PC-9 (cell line): Measurements from ENCODE around the gene SNTG2. TPM values are rescaled to one million over a fixed set of nuclear protein-coding genes. Genes with fewer than 3 reads are reported as not detected.

Source experiments
- BruUV-seq: library from RNA; stranded (reverse); fragments of 400-500 nt; replicated peaks from 2 replicates; lab custom pipeline; 2021; lab: Mats Ljungman, UMichigan
- CTCF ChIA-PET: fragments of 300-600 bp; sonication (Branson Sonifier 250); formaldehyde crosslinking; loops from one replicate; lab custom pipeline; 2022; ENCODE audit warnings: antibody characterized with exemption; lab: Charles Lee
- POLR2A ChIA-PET: fragments of 300-600 bp; sonication (Branson Sonifier 250); formaldehyde crosslinking; loops from one replicate; lab custom pipeline; 2022; ENCODE audit warnings: antibody characterized with exemption; ENCODE audit not compliant: unreplicated experiment; lab: Charles Lee
- DNase-seq, 2 experiments: peaks; one replicate each; pipeline versions ENCODE4 v3.0.0 to v3.0.0-alpha.2; 2015 to 2022; ENCODE audit warnings: mixed read lengths in 1 of 2
- H2AFZ ChIP-seq: fragments of 200-600 bp; sonication (generic); 2 replicates; pipeline ENCODE4 v1.8.1; 2017; ENCODE audit warnings: antibody characterized with exemption
- H3F3A ChIP-seq: fragments of 200-600 bp; sonication (generic); 2 replicates; pipeline ENCODE4 v1.8.1; 2017; ENCODE audit warnings: antibody characterized with exemption, mild to moderate bottlenecking, low read depth; ENCODE audit not compliant: insufficient read depth
- H3K27ac ChIP-seq: fragments of 200-600 bp; sonication (generic); 2 replicates; pipeline ENCODE4 v1.6.1; 2016; ENCODE audit warnings: mixed run types
- H3K27me3 ChIP-seq: fragments of 200-600 bp; sonication (generic); 2 replicates; pipeline ENCODE4 v1.6.1; 2016; ENCODE audit warnings: low read depth, mixed run types; ENCODE audit not compliant: insufficient read depth
- H3K36me3 ChIP-seq: fragments of 200-600 bp; sonication (generic); 2 replicates; pipeline ENCODE4 v1.6.1; 2016; ENCODE audit warnings: low read depth, mixed run types
- H3K4me1 ChIP-seq: fragments of 200-600 bp; sonication (generic); replicated peaks from 2 replicates; pipeline ENCODE4 v1.6.1; 2016; ENCODE audit warnings: mixed run types; ENCODE audit not compliant: insufficient read depth
- H3K4me2 ChIP-seq: fragments of 200-600 bp; sonication (generic); 2 replicates; pipeline ENCODE4 v1.6.1; 2017; ENCODE audit warnings: mixed run types
- H3K4me3 ChIP-seq: fragments of 200-600 bp; sonication (generic); 2 replicates; pipeline ENCODE4 v1.6.1; 2016; ENCODE audit warnings: mixed run types
- H3K79me2 ChIP-seq: fragments of 200-600 bp; sonication (generic); 2 replicates; pipeline ENCODE4 v1.6.1; 2017; ENCODE audit warnings: low read depth, mixed run types
- H3K9me2 ChIP-seq: fragments of 200-600 bp; sonication (generic); 2 replicates; pipeline ENCODE4 v1.8.1; 2017; ENCODE audit warnings: mild to moderate bottlenecking; ENCODE audit not compliant: insufficient read depth
- H3K9me3 ChIP-seq: fragments of 200-600 bp; sonication (generic); 2 replicates; pipeline ENCODE4 v1.8.1; 2016; ENCODE audit warnings: low read depth; ENCODE audit not compliant: insufficient read depth
- H4K20me1 ChIP-seq: fragments of 200-600 bp; sonication (generic); 2 replicates; pipeline ENCODE4 v1.8.1; 2017; ENCODE audit not compliant: insufficient read depth
- EZH2 ChIP-seq: fragments of 200-600 bp; sonication (generic); IDR thresholded peaks from 2 replicates; pipeline ENCODE4 v1.8.0; 2017; ENCODE audit warnings: antibody characterized with exemption, low read depth
- intact Hi-C: fragments of 100-400 bp; cut with micrococcal nuclease; formaldehyde crosslinking; loops from one replicate; pipeline ENCODE4 v1.10.0; 2022; ENCODE audit not compliant: unreplicated experiment
- total RNA-seq: library from RNA; stranded (reverse); gene quantifications from 2 replicates; pipeline ENCODE4 v1.2.3, GENCODE V29; 2021
- TF ChIP-seq, protein P1 (sequence below): fragments of 200-600 bp; sonication (generic); conservative IDR thresholded peaks from 2 replicates; pipeline ENCODE4 v1.6.1; 2017; ENCODE audit warnings: mixed run types, antibody characterized with exemption, mild to moderate bottlenecking, moderate library complexity

Gene SNTG2
- total RNA-seq, 1 experiment from 2014 or later = not detected

DNA sequence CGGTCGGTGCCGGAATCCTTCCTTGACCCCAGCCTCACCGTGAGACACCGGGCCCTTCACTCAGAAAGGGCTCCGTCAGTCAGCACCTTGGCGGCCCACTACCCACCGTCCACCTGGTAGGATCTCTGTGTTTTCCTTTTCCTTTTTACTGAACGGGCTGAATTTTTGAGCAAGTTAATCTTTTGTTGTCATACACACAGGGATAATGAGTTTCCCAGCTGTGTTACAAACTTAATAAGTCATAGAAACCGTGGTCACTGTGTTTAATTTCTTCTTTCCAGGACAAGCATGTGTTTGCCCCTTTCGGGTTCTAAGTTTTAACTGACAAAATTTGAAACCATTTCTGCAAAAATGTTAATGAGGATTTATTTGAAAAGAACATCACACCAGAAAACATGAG, 423.6 kb downstream of the SNTG2 start:
- no peak overlapping the region for H2AFZ ChIP-seq
- H3K36me3 ChIP-seq = no peaks in the 10 kb centered on the region
- no peaks in the 10 kb centered on the region for H3K79me2 ChIP-seq
- H3K27ac ChIP-seq = no peak overlapping the region
- no peak for DNase-seq
- no peaks in the 10 kb centered on the region for H3K9me2 ChIP-seq
- TF ChIP-seq, protein P1, sequence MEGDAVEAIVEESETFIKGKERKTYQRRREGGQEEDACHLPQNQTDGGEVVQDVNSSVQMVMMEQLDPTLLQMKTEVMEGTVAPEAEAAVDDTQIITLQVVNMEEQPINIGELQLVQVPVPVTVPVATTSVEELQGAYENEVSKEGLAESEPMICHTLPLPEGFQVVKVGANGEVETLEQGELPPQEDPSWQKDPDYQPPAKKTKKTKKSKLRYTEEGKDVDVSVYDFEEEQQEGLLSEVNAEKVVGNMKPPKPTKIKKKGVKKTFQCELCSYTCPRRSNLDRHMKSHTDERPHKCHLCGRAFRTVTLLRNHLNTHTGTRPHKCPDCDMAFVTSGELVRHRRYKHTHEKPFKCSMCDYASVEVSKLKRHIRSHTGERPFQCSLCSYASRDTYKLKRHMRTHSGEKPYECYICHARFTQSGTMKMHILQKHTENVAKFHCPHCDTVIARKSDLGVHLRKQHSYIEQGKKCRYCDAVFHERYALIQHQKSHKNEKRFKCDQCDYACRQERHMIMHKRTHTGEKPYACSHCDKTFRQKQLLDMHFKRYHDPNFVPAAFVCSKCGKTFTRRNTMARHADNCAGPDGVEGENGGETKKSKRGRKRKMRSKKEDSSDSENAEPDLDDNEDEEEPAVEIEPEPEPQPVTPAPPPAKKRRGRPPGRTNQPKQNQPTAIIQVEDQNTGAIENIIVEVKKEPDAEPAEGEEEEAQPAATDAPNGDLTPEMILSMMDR = no peak
- no peak; the same call in 1 of the 2 replicates for TF ChIP-seq EZH2
- no peaks in the 10 kb centered on the region for H4K20me1 ChIP-seq
- ChIA-PET POLR2A (no interaction called here), CTCF (no interaction called here)
- no peaks in the 10 kb centered on the region for H3F3A ChIP-seq
- H3K27me3 ChIP-seq = peaks cover 100% of the 10 kb centered on the region
- intact Hi-C loops = no loop called here
- H3K4me3 ChIP-seq = no peak overlapping the region
- H3K9me3 ChIP-seq = no peaks in the 10 kb centered on the region
- H3K4me1 ChIP-seq = no peaks in the 10 kb centered on the region
- no peak overlapping the region for H3K4me2 ChIP-seq
- BruUV-seq = no TSS peak

DNA sequence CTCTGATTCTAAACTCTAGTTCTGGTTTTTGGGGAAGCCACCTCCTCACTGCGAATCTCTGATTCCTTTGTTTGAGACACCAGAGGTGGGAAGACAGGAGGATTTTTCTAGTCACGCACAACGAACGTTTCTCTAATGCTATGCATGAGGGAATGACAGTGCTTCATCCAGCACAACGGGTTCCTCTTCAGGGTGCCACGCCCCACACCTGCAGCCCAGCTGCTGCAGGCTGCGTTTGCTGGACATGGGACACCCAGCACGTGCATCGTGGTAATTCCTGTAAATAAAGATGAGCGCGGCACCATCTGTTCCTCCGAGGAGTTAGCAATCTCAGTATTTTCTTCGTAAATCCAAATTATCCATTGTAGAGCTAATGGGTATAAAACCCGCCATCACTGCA, 425.1 kb downstream of the SNTG2 start:
- no peaks in the 10 kb centered on the region for H3F3A ChIP-seq
- H2AFZ ChIP-seq = no peak overlapping the region
- CTCF ChIA-PET = no interaction called here
- no peak overlapping the region for H3K4me3 ChIP-seq
- no peaks in the 10 kb centered on the region for H3K79me2 ChIP-seq
- no peak overlapping the region for H3K4me2 ChIP-seq
- no peak for DNase-seq
- TF ChIP-seq, protein P1 = no peak
- TF ChIP-seq EZH2 = no peak
- POLR2A ChIA-PET = no interaction called here
- intact Hi-C loops = no loop called here
- no peaks in the 10 kb centered on the region for H3K4me1 ChIP-seq
- no peaks in the 10 kb centered on the region for H3K9me2 ChIP-seq
- no peak overlapping the region for H3K27ac ChIP-seq
- no peaks in the 10 kb centered on the region for H4K20me1 ChIP-seq
- H3K9me3 ChIP-seq = no peaks in the 10 kb centered on the region
- H3K36me3 ChIP-seq = no peaks in the 10 kb centered on the region
- H3K27me3 ChIP-seq = peaks cover 97% of the 10 kb centered on the region
- BruUV-seq = no TSS peak

GRCh38 chr2:1377473-1377872, 426.8 kb downstream of the SNTG2 start:
- Histone ChIP-seq H3K4me1 (no peaks in the 10 kb centered on the region), H3F3A (no peaks in the 10 kb centered on the region), H3K27me3 (peaks cover 90% of the 10 kb centered on the region), H3K79me2 (no peaks in the 10 kb centered on the region), H3K9me2 (no peaks in the 10 kb centered on the region), H3K36me3 (no peaks in the 10 kb centered on the region), H4K20me1 (no peaks in the 10 kb centered on the region), H2AFZ (no peak overlapping the region; the same call in 1 of the 2 replicates), H3K9me3 (no peaks in the 10 kb centered on the region), H3K4me3 (no peak overlapping the region), H3K27ac (no peak overlapping the region), H3K4me2 (no peak overlapping the region)
- DNase-seq = no peak
- TF ChIP-seq, protein P1 = no peak
- no peak for TF ChIP-seq EZH2
- POLR2A ChIA-PET = no interaction called here
- intact Hi-C loops = no loop called here
- no TSS peak for BruUV-seq
- CTCF ChIA-PET = no interaction called here
